NCI-H146 treated with DMSO at 0.1 percent for 48 hours (cell line): ENCODE data around the gene IGF1.
"Not testable (repeated sequence)": the region's sequence is repeated elsewhere in the genome, so short reads cannot be mapped to it uniquely, and the experiment has no call there.

Experiments used
- DNase-seq: peaks from one replicate; lab custom pipeline; 2025; ENCODE audit not compliant: unreplicated experiment; lab: John Stamatoyannopoulos, UW

Gene IGF1

DNA sequence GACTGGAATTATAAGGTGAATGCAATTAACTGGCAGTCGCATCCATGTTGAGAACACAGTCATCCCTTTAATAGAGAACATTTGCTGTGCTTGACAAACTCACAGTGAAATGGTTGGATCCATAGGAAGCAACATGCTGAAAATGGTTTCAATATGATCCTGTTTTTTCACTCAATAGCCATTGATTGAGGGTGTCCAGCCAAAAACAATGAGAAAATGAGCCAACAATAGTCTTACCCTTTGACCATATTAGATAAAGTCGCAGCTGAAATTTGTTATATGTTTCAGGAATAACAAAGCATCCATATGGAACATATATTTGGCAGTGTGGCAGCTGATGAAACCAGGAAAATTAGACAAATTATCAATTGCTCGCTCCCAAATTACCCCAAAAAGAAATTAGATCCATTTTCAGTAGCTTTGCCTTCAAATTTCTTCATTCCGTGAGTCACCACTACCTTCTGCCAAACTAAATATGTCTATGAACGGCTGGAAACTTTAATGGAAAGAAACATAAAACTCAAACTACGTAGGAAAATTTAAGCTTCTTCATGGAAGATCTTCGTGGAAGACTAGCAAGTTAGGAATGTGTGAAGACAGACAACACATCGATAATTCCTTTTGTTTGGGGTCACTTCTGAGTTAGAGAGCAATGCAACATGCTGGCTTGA, 17.4 kb downstream of the IGF1 start:
- no peak for DNase-seq

DNA sequence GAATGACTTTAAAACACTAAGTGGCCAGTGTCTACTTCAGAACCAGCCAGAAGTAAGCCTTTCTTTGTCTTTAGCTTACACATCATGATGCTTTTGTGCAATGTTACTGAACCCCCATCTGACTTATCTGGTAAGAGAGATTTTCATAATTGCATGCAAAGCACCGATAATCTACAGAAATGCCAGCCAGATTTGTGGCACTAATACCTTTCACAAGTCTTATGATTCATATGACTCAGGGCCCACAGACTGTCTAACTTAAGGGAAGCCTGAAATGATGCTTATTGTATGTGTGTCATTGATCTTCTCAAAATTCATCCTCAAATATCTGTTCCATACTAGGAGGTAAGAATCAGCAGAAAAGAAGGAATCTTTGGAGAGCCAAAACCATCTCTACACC, 18.0 kb downstream of the IGF1 start:
- no peak for DNase-seq

DNA sequence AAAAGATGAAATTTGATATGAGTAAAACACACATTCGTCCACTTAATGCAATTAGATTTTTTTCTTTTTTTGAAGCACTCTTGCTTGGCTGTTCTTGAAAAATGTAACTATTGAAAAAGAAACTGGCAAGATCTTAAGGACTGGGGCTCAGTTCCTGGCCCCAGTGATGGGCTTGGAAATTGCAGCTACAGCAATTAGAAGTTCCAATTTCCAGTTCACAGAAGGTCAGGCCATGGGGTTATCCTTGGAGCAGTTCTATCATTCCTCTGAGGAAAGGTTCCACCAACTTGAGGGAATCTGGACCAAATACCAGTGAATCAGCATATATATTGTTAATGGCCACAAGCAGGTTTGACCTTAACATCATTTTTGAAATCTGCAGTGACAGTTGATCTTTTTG, 18.9 kb downstream of the IGF1 start:
- no peak for DNase-seq

DNA sequence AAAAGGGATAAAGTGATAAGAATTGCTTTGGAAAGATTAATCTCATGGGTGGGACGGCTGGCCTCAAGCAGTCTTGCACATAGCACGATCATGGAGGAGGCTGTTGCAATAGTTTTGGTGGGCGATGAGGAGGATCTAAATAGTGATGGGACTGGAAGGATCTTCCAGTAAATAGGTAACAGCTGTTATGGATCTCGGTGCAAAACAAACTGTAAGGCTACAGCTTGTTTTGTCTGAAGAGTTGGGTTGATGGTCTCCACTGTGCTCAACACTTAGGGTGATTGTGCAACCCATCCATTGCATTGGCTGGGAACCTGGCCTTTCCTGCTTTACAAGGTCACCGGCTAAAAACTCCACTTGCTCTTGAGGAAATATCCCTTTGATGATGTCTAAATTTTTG, 21.0 kb downstream of the IGF1 start:
- DNase-seq, result no peak

DNA sequence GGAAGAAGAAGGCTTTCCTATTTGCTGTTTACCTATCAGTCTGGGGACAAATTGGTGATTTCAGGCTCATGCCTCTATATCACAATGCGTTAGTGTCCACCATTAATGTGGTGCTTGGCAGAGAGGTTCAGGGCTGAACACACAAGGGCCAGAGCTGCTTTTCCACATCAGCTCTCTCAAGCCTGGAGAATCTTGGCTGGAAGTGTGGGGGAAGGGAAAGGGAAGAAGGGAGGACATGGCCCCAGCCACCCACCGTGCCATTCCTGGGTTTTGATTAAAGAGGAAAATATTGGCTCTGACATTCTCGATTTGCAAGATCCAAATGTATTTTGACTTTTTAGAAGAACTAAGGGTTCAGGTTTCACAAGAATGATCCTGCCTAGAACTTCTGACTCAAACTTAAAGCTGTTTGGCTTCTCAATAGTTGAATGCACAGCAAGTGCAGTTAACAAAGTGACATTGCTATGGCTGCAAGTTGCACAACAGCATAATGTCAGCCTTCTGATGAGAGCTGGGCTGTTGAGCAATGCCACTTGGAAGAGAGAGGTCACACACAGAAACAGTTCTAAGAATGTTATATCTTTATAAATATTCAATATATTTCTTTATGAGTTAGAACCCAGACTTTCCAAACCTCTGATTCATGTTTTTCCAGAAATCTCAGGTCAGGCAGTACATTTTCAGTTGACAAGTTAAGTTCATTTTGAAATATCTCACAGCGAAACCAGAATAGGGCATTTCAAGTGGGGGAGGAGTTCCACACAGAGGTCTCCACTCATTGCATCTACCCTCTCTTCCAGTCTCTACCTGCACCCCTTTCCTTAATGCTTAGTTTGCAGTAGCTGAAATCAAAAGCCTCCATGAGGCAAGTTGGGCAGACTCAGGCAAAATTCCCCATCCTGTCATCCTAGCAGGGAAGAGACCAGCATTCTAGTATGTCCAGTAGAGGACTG, 25.3 kb downstream of the IGF1 start:
- no peak for DNase-seq

DNA sequence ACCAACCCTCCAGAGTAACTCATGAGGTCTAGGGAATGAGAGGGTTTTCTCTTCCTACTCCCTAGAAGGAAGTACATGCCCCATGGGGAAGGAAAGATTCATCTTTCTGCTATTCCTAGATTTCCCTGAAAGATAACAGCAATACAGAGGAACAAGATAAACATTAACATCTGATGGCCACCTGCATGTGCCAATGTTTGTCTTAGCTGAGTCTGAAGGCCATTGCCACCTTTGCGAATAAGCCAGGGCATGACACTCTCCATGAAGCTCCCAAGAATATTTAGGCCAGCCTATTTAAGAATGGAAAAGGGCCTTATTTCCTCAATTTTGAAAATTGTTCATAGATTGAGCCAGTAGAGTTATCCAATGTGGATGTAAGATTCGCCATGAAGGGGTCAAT, 26.0 kb downstream of the IGF1 start:
- DNase-seq, result no peak

DNA sequence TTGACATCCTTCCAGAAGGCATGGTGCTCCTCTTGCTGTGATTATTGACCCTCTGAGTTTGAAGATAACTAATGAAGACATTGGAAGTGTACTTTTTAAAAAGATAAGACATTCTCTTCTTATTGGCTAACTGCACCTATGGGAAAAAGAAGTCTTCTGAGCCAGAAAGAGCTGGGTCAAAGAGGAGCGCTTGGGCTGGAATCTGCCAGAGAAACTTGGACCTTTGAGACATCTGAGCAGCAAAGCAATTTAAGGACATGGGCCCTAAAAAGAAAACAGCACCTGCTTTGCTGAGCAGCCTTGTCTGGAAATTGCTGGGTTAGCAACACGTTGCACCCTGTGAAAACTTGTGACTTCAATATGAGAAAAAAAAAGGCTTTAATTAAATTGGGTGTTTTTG, 27.8 kb downstream of the IGF1 start:
- DNase-seq, result no peak

DNA sequence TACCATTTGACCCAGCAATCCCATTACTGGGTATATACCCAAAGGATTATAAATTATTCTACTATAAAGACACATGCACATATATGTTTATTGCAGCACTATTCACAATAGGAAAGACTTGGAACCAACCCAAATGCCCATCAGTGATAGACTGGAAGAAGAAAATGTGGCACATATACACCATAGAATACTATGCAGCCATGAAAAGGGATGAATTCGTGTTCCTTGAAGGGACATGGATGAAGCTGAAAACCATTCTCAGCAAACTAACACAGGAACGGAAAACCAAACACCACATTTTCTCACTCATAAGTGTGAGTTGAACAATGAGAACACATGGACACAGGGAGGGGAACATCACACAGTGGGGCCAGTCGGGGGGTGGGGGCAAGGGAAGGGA, 31.3 kb downstream of the IGF1 start:
- not testable (repeated sequence) for DNase-seq

DNA sequence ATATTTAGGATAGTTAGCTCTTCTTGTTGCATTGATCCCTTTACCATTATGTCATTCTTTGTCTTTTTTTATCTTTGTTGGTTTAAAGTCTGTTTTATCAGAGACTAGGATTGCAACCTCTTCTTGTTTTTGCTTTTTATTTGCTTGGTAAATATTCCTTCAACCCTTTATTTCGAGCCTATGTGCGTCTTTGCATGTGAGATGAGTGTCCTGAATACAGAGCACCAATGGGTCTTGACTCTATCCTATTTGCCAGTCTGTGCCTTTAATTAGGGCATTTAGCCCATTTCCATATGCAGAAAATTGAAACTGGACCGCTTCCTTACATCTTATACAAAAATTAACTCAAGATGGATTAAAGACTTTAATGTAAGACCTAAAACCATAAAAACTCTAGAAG, 32.9 kb downstream of the IGF1 start:
- not testable (repeated sequence) for DNase-seq

DNA sequence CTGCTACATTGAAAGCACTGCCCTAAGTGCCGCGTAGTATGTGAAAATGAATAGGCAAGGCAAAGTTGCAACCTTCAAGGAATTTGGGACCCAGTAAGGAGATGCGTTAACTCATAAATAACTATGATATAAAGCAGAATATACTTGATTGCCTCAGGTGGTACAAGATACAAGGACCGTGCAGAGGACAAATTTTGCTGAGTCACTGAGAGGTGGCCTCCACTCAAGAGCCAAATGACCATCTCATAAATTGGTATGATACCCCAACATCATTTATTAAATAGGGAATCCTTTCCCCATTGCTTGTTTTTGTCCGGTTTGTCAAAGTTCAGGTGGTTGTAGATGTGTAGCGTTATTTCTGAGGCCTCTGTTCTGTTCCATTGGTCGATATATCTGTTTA, 35.7 kb downstream of the IGF1 start:
- no peak for DNase-seq

DNA sequence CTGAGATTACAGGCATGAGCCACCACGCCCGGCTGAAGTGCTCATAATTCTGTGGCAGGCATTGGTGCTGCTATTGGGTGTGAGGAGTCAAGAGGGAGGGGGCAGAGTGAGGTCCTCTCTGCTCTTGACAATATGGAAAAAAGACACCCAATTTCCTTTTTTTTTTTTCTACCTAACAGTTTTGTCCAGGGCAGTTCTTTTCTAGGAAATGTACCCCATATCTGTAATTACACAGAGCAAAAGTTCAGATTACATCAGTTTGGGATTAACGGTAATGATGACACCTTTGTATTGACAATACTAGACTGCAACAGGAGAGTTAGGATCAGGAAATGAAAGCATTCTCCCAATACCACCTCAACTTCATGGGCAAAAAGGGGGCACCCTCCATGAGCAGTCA, 36.3 kb downstream of the IGF1 start:
- no peak for DNase-seq

DNA sequence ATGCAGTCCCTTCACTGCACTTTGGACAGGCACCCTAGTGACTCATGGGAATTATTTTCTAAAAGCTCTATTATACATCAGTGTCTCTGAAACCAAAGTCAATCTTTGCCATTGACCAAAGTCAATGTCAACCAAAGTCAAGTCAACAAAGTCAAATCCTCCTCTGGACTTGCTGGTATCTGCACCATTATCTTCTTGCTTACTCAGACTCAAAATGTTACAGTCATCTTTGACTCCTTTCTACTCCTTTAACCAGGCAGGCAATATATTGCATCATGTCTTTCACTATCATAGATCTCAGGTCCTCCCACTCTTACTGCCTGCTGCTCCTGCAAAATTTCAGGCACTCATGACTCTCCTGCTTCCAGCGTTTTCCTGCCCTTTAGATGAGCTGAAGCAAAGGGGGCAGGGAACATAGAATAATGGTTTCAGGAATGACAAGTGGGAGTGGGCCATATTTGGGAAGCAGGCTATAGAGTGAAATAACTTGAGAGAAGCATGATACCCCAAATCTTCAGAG, 39.2 kb downstream of the IGF1 start:
- no peak for DNase-seq

DNA sequence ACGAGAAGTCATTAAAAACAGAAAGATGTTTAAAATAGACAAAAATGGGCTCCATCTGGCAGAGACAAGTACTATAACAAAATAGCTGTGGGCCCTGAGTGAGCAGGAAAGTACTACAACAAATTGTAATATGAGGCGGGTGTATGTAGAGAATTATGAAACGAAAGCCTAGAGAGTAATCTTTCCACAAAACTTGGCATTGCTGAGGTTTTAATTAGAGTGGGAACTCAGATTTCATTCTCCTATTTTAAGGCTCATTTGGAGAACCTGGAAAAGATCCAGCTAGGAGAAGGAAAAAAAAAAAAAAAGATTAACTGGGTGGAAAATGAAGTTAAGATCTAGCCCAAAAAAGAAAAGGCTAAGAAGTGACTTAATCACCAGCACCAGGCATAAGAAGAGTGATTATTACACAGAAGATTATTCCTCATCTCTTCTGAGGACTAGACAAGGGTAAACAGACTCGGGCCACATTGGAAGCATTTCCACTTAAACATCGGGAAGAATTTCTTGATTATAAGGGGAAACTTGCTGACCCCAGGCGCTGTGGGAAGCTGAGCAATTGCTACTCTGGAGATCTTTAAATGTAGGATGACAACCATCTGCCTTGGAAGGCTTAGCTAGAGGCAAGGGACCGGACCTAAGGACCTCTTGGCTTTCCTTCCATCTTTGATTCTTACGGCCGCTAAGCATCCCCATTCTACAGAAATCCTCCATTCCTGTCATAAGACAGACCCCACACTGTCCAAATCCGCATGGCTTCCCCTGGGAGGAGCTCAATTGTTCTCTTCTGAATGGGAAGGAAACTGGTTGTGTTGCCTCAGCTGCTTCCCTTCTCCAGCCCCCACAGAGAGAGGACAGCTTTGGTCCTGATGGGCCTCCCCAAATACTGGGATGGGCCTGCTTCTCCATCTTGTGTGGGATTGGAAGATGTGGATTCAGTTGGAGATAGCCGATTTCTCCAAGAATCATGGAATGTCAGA, 40.6 kb downstream of the IGF1 start:
- no peak for DNase-seq

DNA sequence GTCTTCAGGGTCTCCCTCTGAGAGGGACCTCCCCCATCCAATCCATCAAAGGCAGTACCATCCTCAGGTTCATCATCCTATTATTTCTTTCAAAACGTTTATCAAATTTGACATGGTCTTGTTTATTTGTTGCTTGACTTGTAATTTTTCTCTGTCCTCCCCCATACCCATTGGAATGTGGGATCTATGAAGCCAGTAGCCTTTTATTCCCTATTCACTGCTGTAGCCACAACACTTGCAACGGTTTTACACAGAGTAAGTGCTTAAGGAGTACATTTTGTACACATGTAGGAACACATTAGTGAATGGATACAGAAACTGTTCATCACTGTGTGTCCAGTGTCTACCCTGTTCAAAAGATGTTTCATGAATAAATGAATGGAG, 41.5 kb downstream of the IGF1 start:
- no peak for DNase-seq

DNA sequence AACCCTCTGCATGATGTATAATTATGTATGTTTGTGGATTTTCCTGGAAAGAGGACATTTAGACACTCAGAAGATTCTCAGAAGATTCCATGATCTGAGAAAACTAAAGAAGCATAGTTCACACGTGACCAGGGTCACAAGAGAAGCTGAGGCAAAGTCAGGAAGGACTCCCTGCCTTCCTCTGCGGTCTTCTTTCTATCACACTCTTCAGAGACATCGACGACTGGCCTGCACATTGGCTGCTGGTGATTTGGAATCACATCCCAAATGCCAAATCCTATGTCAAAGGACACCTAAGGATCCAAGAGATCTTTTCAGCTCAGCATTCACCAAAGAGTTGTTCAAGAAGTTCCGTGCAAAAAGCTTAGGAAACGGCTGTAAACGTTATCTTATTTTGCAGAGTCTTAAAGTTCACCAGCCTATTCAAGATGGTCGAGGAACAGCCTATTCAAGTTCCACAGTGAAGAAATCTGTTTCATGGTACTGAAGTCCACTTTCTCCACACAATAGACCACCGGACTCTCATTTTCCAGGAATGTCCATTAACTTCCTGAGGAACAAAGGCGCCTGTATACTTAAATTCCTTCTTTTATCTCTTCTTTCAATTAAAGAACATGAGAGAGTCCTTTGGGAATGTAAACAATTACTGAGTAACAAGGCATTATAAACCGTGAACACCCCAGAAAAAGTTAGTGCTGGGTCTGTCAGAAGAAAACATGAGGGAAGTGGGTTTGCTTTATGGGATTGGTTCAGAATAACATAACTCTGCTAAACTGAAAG, 42.1 kb downstream of the IGF1 start:
- DNase-seq, result no peak

DNA sequence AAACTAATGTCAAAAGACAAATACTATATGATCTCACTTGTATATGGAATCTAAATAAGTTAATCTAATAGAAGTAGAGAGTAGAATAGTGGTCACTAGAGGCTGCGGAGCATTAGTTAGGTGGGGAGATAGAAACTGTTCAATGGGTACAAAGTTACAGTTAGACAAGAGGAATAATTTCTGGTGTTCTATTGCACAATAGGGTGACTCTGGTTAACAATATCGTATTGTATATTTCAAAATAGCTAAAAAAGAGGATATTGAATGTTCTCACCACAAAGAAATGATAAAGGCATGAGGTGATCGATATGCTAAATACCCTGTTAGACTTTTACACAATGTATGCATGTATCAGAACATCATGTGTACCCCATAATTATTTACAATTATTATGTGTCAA, 42.9 kb downstream of the IGF1 start:
- DNase-seq, result no peak

DNA sequence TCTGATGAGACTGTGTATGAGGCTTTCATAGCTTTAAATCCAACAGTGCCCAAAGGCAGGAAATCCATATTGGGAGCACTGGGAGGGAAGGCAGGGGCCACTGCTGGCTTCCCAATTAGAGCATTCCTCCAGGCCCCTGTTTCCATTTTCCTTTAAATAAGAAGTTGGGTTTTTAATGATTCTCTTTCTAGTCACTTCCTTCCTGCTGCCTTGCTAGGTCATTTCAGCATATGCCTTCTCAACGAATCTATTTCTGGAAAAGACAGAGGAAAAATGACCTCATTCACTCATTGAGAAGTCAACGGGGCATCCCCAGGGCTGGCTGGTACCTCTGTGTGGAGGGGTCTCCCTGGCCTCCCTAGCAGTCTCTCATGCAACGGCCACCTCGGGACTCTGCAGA, 43.5 kb downstream of the IGF1 start:
- DNase-seq, result no peak

DNA sequence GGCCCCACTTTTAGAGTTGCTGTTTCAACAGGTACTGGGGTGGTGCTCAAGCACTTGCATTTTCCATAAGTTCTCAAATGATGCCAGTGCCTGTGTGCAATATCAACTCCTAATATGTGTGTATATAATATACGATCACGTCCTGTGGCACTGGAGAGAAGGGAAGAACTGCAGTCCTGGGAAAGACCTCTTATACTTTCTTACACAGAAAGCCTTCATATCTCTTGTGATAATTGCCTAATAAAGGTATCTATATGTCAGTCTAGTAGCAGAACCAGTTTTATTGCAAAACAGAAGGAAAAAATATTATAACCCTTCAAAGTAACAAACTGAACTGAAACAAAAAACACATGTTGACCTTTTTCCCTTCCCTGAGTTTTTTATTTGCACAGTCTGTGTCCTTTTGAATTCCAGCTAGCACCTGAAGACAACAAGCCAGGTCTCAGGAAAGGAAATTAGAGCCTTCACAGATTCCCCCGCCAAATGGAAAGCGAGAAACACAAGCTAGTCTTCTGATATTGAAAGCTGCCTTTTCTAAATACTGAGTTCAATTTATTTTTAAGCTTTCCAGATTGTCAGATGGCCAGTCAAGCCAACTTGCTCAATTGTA, 44.4 kb downstream of the IGF1 start:
- no peak for DNase-seq

DNA sequence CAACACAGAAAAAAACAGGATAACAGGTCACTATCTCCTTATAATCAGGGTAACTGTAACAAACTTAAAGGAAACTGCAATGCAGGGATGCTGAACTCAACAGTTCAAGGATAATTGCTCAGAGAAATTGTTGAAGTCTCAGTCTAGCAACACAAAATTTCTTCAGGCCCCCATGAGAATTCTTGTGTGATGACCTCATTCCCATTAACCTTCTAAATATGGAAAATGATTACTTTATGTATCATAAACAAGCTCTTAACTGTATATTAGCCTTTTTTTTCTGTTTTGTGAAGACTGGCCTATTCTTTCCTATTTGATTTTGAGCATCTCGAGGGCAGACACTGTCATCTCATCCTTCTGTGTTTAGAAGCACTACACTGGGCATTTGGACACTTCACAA, 47.1 kb downstream of the IGF1 start:
- no peak for DNase-seq

DNA sequence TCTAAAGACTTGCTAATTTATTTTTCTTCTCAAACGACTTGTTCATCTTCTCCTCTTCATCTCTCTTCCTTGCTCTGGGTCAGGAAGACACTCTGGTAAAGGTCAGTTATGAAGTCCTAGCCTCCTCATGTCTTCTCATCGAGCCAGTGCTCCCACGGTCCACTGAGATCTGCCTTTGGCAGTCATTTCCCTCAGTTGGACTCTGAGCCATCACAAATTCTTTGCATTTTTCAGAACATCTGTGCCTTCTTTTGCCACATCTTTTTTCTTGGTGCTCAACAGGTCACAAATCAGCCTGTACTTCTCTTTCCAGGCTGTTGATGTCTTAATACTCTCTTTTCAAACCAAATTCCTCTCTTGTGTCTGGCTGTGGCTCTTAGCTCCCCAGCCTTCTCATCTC, 49.7 kb downstream of the IGF1 start:
- no peak for DNase-seq
